Epithelial cell of proximal tubule (primary cell): Measurements from ENCODE around the gene FHIT. TPM values are rescaled to one million over a fixed set of nuclear protein-coding genes. Genes with fewer than 3 reads are reported as not detected.

Experiments used
- DNase-seq: peaks from one replicate; pipeline ENCODE4 v3.0.0-alpha.2; 2011; ENCODE audit warnings: low read depth
- H3K4me3 ChIP-seq: 2 replicates; pipeline ENCODE4 v1.5.1; 2011; ENCODE audit warnings: low read depth, mild to moderate bottlenecking, low read length
- total RNA-seq: library from RNA; depleted of rRNA; stranded (reverse); fragments of >200 nt; gene quantifications from 2 replicates; pipeline ENCODE4 v1.2.3, GENCODE V29; 2015
- TF ChIP-seq, protein P1 (sequence below): conservative IDR thresholded peaks from 2 replicates; pipeline ENCODE4 v1.5.1; 2012; ENCODE audit warnings: low read depth, mild to moderate bottlenecking, low read length

Gene FHIT
- total RNA-seq, 1 donor from 2014 or later = 3.7 TPM

- DNase-seq = no peak
- TF ChIP-seq, protein P1, sequence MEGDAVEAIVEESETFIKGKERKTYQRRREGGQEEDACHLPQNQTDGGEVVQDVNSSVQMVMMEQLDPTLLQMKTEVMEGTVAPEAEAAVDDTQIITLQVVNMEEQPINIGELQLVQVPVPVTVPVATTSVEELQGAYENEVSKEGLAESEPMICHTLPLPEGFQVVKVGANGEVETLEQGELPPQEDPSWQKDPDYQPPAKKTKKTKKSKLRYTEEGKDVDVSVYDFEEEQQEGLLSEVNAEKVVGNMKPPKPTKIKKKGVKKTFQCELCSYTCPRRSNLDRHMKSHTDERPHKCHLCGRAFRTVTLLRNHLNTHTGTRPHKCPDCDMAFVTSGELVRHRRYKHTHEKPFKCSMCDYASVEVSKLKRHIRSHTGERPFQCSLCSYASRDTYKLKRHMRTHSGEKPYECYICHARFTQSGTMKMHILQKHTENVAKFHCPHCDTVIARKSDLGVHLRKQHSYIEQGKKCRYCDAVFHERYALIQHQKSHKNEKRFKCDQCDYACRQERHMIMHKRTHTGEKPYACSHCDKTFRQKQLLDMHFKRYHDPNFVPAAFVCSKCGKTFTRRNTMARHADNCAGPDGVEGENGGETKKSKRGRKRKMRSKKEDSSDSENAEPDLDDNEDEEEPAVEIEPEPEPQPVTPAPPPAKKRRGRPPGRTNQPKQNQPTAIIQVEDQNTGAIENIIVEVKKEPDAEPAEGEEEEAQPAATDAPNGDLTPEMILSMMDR = no peak
Measured at GRCh38 chr3:60841355-60841754, 409.9 kb downstream of the FHIT start.

DNA sequence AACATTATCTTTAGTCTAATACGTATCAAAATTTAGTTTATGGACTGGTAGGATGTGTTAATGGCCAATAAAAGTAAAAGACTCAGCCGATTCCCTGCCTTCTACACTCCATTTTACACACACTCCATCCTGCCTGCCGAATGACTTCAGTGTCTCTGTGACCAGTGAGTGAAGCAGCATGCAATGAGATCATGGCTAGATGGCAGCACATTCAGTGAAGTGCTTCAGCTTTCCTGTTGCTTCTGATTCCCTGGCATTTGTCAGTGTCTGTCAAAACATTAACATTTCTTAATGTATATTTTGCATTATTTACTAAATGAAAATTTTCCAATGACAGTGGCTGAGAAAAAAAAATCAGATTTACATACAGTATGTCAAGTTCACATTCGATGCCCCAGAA, 412.0 kb downstream of the FHIT start:
- TF ChIP-seq, protein P1 = peak; percentile 40
- no peak for DNase-seq

More at GRCh38 chr3:60841355-60841754, 409.9 kb downstream of the FHIT start:
- H3K4me3 ChIP-seq = no peak overlapping the region

GRCh38 chr3:60835796-60836195, 415.5 kb downstream of the FHIT start:
- no peak overlapping the region for H3K4me3 ChIP-seq
- TF ChIP-seq, protein P1 = no peak
- DNase-seq = no peak

More for the DNA sequence above, 412.0 kb downstream of the FHIT start:
- H3K4me3 ChIP-seq = no peak overlapping the region

DNA sequence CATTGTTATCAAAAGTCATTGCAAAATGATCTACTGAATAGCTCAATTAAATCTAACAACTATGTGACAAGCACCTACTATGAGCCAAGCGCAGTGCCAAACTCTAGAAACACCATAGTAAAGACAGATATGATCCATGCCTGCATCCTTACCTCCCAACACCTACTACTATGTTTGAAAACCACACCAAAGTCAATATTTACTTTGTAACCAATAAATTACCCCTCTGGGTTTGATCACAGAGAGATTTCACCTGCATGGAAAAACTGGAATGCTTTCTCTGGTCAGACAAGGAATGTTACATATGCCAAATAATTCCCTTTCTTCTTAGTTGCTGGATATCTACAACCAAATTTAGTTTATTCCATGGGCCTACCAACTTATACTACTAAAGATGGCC, 422.2 kb downstream of the FHIT start:
- TF ChIP-seq, protein P1 = no peak
- no peak overlapping the region for H3K4me3 ChIP-seq
- no peak for DNase-seq

GRCh38 chr3:60827666-60828065, 423.6 kb downstream of the FHIT start:
- TF ChIP-seq, protein P1 = no peak
- no peak for DNase-seq
- no peak overlapping the region for H3K4me3 ChIP-seq

DNA sequence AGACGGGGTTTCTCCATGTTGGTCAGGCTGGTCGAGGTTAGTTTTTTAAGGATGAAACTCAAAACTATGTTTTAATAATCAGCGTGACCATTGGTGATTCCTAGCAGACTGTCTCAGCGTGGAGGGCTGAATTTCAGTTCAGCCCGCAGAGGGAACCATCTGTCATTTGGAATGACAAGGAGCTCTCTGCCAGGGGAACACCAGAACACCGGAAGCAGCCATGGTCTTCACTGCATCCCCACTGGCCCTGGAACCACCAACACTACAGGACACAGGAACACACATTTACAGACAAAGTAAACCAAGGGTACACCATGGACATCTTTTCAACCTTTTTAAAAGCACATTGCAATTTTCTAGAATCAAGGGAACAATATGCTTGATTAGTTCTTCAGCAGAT, 424.7 kb downstream of the FHIT start:
- TF ChIP-seq, protein P1 = no peak
- H3K4me3 ChIP-seq = no peak overlapping the region
- DNase-seq = no peak

GRCh38 chr3:60812502-60812901, 438.8 kb downstream of the FHIT start:
- no peak overlapping the region for H3K4me3 ChIP-seq

More at GRCh38 chr3:60812502-60812901, 438.8 kb downstream of the FHIT start:
- TF ChIP-seq, protein P1 = no peak
- DNase-seq = no peak
